GM12874 (cell line): ENCODE measurements around the gene PFDN4.

Experiments used
- TF ChIP-seq, protein P1 (sequence below): IDR thresholded peaks from 2 replicates; pipeline ENCODE4 v1.5.1; 2011; ENCODE audit warnings: low read depth, mild to moderate bottlenecking, control low read depth, low read length, moderate library complexity; ENCODE audit not compliant: insufficient read depth

PFDN4 gene

DNA sequence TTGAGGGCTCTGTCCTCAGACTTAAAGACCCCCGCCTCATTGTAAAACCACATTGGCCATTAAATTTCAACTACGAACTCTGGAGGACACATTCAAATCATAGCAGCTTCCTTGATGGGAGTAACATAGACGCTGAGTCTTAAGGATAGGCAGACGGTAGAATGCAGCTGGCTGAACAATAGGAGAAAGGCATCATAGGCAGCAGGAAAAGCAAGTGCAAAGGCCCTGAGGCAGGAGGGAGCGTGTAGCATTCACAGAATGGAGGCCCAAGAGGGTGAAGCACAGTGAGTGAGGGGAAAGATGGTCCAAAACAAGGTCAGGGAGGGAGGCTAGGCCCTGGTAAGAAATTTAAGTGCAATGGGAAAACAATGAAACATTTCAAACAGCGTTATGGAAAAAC lies 8.6 kb upstream of the PFDN4 start:
- TF ChIP-seq, protein P1, sequence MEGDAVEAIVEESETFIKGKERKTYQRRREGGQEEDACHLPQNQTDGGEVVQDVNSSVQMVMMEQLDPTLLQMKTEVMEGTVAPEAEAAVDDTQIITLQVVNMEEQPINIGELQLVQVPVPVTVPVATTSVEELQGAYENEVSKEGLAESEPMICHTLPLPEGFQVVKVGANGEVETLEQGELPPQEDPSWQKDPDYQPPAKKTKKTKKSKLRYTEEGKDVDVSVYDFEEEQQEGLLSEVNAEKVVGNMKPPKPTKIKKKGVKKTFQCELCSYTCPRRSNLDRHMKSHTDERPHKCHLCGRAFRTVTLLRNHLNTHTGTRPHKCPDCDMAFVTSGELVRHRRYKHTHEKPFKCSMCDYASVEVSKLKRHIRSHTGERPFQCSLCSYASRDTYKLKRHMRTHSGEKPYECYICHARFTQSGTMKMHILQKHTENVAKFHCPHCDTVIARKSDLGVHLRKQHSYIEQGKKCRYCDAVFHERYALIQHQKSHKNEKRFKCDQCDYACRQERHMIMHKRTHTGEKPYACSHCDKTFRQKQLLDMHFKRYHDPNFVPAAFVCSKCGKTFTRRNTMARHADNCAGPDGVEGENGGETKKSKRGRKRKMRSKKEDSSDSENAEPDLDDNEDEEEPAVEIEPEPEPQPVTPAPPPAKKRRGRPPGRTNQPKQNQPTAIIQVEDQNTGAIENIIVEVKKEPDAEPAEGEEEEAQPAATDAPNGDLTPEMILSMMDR = no peak

DNA sequence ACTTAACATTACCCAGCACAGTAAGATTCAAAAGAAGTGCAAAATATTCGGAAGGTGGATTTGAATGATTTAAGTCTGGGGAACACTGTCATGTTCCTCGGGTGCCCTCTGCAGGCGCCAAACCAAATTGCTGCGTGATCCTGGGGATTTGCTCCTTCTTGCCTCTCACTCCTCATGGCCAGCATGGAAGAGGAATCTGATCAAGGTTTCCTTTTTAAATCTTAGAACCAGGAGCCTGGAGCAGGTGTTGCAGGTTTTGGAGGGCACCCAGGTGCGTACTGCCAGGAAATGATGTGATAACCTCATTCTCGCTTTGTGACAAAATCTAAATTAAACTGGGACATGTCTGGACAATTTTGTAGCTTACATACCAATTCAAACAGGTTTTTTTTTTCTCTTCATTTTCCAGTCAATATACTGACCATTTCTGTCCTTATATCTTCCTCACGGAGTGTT lies 8.1 kb upstream of the PFDN4 start:
- TF ChIP-seq, protein P1 = peak; percentile 88

- TF ChIP-seq, protein P1 = no peak
Observed at GRCh38 chr20:54200487-54201267, 7.2 kb upstream of the PFDN4 start.

DNA sequence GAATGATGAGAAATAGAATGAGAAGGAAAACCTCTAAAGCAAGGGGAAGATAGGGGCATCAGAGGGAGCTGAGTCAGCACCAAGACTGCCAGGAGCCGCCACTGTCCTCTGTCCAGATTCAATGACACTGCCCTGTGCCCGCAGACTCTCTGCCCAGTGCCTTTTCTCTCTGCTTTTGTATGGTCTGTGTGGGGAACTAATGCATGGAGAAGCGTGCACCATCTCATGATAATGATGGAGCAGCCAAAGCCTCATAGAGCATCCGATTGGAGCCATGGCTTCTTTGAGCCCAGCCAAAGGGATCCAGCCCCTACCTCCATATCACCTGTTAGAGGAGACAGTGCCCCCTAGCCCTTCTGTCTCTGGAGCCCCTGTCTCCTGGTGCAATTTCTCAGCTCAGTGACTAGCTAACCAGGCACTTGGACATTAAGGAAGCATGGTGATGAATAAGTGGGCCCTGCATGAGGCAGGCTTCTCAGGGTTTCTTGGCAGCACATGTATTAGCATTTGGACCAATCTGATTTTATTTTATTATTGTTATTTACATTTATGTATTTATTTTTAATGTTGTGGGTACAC lies 6.5 kb upstream of the PFDN4 start:
- TF ChIP-seq, protein P1 = no peak

GRCh38 chr20:54203281-54203680 lies 4.6 kb upstream of the PFDN4 start:
- TF ChIP-seq, protein P1 = no peak

- TF ChIP-seq, protein P1 = no peak
Observed at GRCh38 chr20:54204063-54204462, 3.8 kb upstream of the PFDN4 start.

GRCh38 chr20:54204481-54204880 lies 3.4 kb upstream of the PFDN4 start:
- TF ChIP-seq, protein P1 = no peak
